GM23248 (cell line): ENCODE measurements around the gene EEF1AKMT2. TPM values are rescaled to one million over a fixed set of nuclear protein-coding genes. Genes with fewer than 3 reads are reported as not detected.
"Not testable (repeated sequence)": the region's sequence is repeated elsewhere in the genome, so short reads cannot be mapped to it uniquely, and the experiment has no call there.

Experiments used
- DNase-seq: peaks from one replicate; pipeline ENCODE4 v3.0.0-alpha.2; 2015
- H2AFZ ChIP-seq: fragments of 200-600 bp; sonication (generic); 2 replicates; pipeline ENCODE4 v1.6.1; 2016; ENCODE audit warnings: antibody characterized with exemption
- H3F3A ChIP-seq: fragments of 200-600 bp; sonication (generic); 2 replicates; pipeline ENCODE4 v1.6.1; 2016; ENCODE audit warnings: mild to moderate bottlenecking, antibody characterized with exemption, mixed run types; ENCODE audit not compliant: insufficient read depth
- H3K27ac ChIP-seq: fragments of 200-600 bp; sonication (generic); 2 replicates; pipeline ENCODE4 v1.5.1; 2016; ENCODE audit warnings: mild to moderate bottlenecking
- H3K27me3 ChIP-seq: fragments of 200-600 bp; sonication (generic); replicated peaks from 2 replicates; pipeline ENCODE4 v1.6.1; 2016; ENCODE audit warnings: mild to moderate bottlenecking; ENCODE audit not compliant: insufficient read depth
- H3K36me3 ChIP-seq: fragments of 200-600 bp; sonication (generic); 2 replicates; pipeline ENCODE4 v1.6.1; 2016; ENCODE audit warnings: low read depth, mild to moderate bottlenecking
- H3K4me1 ChIP-seq: fragments of 200-600 bp; sonication (generic); 2 replicates; pipeline ENCODE4 v1.6.1; 2016; ENCODE audit warnings: mild to moderate bottlenecking; ENCODE audit not compliant: insufficient read depth
- H3K4me2 ChIP-seq: fragments of 200-600 bp; sonication (generic); one replicate; pipeline ENCODE4 v1.6.1; 2016; ENCODE audit warnings: mild to moderate bottlenecking; ENCODE audit not compliant: unreplicated experiment
- H3K4me3 ChIP-seq: fragments of 200-600 bp; sonication (generic); 2 replicates; pipeline ENCODE4 v1.5.1; 2016; ENCODE audit warnings: mild to moderate bottlenecking
- H3K79me2 ChIP-seq: fragments of 200-600 bp; sonication (generic); 2 replicates; pipeline ENCODE4 v1.6.1; 2016; ENCODE audit warnings: mild to moderate bottlenecking; ENCODE audit not compliant: insufficient read depth
- H3K9ac ChIP-seq: fragments of 200-600 bp; sonication (generic); 2 replicates; pipeline ENCODE4 v1.6.1; 2016; ENCODE audit warnings: mild to moderate bottlenecking
- H3K9me2 ChIP-seq: fragments of 200-600 bp; sonication (generic); 2 replicates; pipeline ENCODE4 v1.6.1; 2016; ENCODE audit warnings: mixed run types, mild to moderate bottlenecking, moderate library complexity; ENCODE audit not compliant: insufficient read depth
- H3K9me3 ChIP-seq: fragments of 200-600 bp; sonication (generic); one replicate; pipeline ENCODE4 v1.6.1; 2017; ENCODE audit warnings: low read depth
- H4K20me1 ChIP-seq: fragments of 200-600 bp; sonication (generic); 2 replicates; pipeline ENCODE4 v1.6.0; 2016; ENCODE audit not compliant: insufficient read depth
- EZH2 ChIP-seq: fragments of 200-600 bp; sonication (generic); IDR thresholded peaks from 2 replicates; pipeline ENCODE4 v1.6.1; 2018; ENCODE audit warnings: antibody characterized with exemption, mild to moderate bottlenecking; ENCODE audit not compliant: insufficient read depth, poor library complexity, severe bottlenecking
- EZH2phosphoT487 ChIP-seq: fragments of 200-600 bp; sonication (generic); IDR thresholded peaks from 2 replicates; pipeline ENCODE4 v1.6.1; 2018; ENCODE audit warnings: antibody characterized with exemption, moderate library complexity, mild to moderate bottlenecking, low read depth; ENCODE audit not compliant: insufficient read depth
- WGBS, 2 experiments: methylation state at CpG; one replicate each; pipeline ENCODE4 v1.1.6; 2015 to 2017; ENCODE audit warnings: low lambda C conversion rate in 2 of 2, low coverage in 1 of 2; ENCODE audit errors: missing lambda C conversion rate in 2 of 2; 5-methylcytosine and 5-hydroxymethylcytosine counted together
- in situ Hi-C: fragments of 300-500 bp; cut with MboI; formaldehyde crosslinking; loops from 2 replicates; pipeline ENCODE4 v1.15.0; 2020
- polyA plus RNA-seq: library from polyadenylated mRNA; unstranded; fragments of >200 nt; fragmentation: Nextera tagmentation; extraction: Ambion mirVana; gene quantifications from 2 replicates; pipeline ENCODE4 v1.2.1, GENCODE V29; 2016
- total RNA-seq: library from RNA; depleted of rRNA; stranded (reverse); fragments of >200 nt; shearing (Covaris generic); gene quantifications from 2 replicates; pipeline ENCODE4 v1.2.3, GENCODE V29; 2014

EEF1AKMT2 gene
- total and polyA plus RNA-seq, 2 experiments from 2014 or later, result 24.0 to 27.4 TPM

DNA sequence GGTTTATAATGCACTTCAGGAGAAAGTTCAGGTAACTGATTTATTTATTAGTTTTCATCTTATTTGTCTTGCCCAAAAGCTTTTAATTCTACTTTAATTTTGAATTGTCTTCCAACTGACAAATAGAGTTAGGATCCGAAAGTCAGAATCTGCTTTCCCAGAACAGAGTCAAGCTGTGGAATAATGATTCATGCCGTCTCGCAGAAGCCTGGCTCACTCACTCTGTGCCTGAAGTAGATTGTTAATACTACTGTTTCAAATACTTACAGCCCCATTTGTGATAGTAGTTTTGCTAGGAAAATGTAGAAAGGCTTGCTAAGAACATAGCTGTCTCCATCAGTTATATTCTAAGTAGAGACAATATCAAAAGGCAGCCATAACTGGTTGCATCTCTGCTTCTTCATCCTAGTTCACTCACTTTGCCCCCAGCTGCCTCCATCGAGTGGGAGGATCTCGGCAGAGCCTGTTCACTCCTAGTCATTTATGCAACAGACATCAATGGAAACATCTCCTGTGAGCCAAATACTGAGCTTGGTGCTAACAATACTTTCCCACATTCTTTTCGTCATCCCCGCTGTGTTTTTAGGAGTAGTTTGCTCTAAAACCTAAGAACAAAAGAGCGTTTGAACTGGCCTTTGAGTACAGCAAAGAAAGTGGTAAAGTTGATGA is 37.9 kb upstream of the EEF1AKMT2 start:
- H2AFZ ChIP-seq, result no peak overlapping the region
- peaks cover 46% of the 10 kb centered on the region for H3K36me3 ChIP-seq
- no peak overlapping the region for H3K4me2 ChIP-seq
- no peak for DNase-seq
- H3F3A ChIP-seq, result no peaks in the 10 kb centered on the region
- no peaks in the 10 kb centered on the region for H3K9me2 ChIP-seq
- H3K4me1 ChIP-seq, result no peaks in the 10 kb centered on the region
- in situ Hi-C loops, result no loop called here
- no peak for TF ChIP-seq EZH2
- TF ChIP-seq EZH2phosphoT487, result no peak
- no peaks in the 10 kb centered on the region for H3K79me2 ChIP-seq
- H3K9ac ChIP-seq, result no peak overlapping the region
- no peak overlapping the region for H3K4me3 ChIP-seq
- H3K27me3 ChIP-seq, result no peaks in the 10 kb centered on the region
- H4K20me1 ChIP-seq, result 0 out of 2 replicates have a peak, but pooled peaks cover 6% of the 10 kb centered on the region
- 95 to 98% methylated on average over 8 of the region's 8 CpGs for WGBS, 2 experiments
- H3K27ac ChIP-seq, result no peak overlapping the region
- H3K9me3 ChIP-seq, result no peaks in the 10 kb centered on the region

GRCh38 chr10:124827474-124827873 is 35.8 kb upstream of the EEF1AKMT2 start:
- no peak overlapping the region for H3K9ac ChIP-seq
- H3K9me2 ChIP-seq, result no peaks in the 10 kb centered on the region
- H3K4me2 ChIP-seq, result no peak overlapping the region
- no peaks in the 10 kb centered on the region for H3F3A ChIP-seq
- peaks cover 42% of the 10 kb centered on the region for H3K36me3 ChIP-seq
- DNase-seq, result peak; percentile 61
- no peak overlapping the region for H3K4me3 ChIP-seq
- in situ Hi-C loops, result no loop called here
- H3K27ac ChIP-seq, result no peak overlapping the region
- 0 out of 2 replicates have a peak, but pooled peaks cover 6% of the 10 kb centered on the region for H4K20me1 ChIP-seq
- 64 to 66% methylated on average over 3 of the region's 3 CpGs for WGBS, 2 experiments
- H3K79me2 ChIP-seq, result no peaks in the 10 kb centered on the region
- no peaks in the 10 kb centered on the region for H3K9me3 ChIP-seq
- no peak for TF ChIP-seq EZH2
- TF ChIP-seq EZH2phosphoT487, result no peak
- H3K27me3 ChIP-seq, result no peaks in the 10 kb centered on the region
- H2AFZ ChIP-seq, result no peak overlapping the region
- no peaks in the 10 kb centered on the region for H3K4me1 ChIP-seq

DNA sequence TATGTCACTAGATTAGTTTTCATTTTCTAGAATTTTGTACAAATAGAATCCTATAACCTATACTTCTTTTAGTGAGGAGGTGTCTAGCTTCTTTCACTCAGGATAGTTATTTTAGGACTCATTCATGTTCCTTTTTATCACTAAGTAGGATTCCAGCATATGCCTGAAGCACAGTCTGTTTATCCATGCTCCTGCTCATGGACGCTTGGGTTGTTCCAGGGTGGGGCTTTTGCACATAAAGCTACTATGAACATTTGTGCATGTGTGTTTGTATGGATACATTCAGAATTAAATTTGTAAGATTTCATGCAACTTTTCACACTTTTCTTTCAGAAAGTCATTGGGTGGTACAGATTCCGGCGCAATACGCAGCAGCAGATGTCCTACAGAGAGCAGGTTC is 34.6 kb upstream of the EEF1AKMT2 start:
- Histone ChIP-seq H3K4me3 (no peak overlapping the region), H3K9me3 (no peaks in the 10 kb centered on the region), H3F3A (no peaks in the 10 kb centered on the region), H3K27ac (no peak overlapping the region), H3K36me3 (peaks cover 36% of the 10 kb centered on the region), H3K4me1 (no peaks in the 10 kb centered on the region), H2AFZ (no peak overlapping the region), H3K4me2 (no peak overlapping the region), H3K79me2 (no peaks in the 10 kb centered on the region), H4K20me1 (0 out of 2 replicates have a peak, but pooled peaks cover 6% of the 10 kb centered on the region), H3K9ac (no peak overlapping the region), H3K27me3 (no peaks in the 10 kb centered on the region), H3K9me2 (no peaks in the 10 kb centered on the region)
- TF ChIP-seq EZH2, result no peak
- TF ChIP-seq EZH2phosphoT487, result no peak
- in situ Hi-C loops, result no loop called here
- 88 to 93% methylated on average over 4 of the region's 4 CpGs for WGBS, 2 experiments
- no peak for DNase-seq

DNA sequence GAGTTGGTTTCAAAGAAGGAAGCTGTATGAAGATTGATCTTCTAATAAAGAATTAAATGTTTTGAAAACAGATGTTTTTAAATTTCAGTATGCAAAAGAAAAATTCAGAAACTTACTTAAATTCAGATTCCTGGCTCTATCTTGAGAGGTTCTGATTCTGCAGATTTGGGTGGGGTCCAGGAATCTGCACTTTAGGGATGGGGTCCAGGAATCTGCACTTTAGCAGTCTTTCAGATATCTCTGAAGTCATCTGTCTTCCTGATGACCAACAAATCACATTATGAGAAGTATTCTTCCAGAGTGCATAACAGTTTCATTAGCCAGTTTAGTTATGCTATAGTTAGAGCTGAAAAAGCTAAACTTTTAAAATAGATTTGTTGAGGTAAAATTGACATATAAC is 34.0 kb upstream of the EEF1AKMT2 start:
- Histone ChIP-seq H3F3A (no peaks in the 10 kb centered on the region), H3K79me2 (no peaks in the 10 kb centered on the region), H3K4me3 (no peak overlapping the region), H3K4me2 (no peak overlapping the region), H3K27ac (no peak overlapping the region), H3K9me2 (no peaks in the 10 kb centered on the region), H2AFZ (no peak overlapping the region), H4K20me1 (0 out of 2 replicates have a peak, but pooled peaks cover 6% of the 10 kb centered on the region), H3K9ac (no peak overlapping the region), H3K4me1 (no peaks in the 10 kb centered on the region), H3K36me3 (peaks cover 30% of the 10 kb centered on the region), H3K9me3 (no peaks in the 10 kb centered on the region), H3K27me3 (no peaks in the 10 kb centered on the region)
- in situ Hi-C loops, result no loop called here
- no peak for DNase-seq
- no peak for TF ChIP-seq EZH2phosphoT487
- no peak for TF ChIP-seq EZH2

DNA sequence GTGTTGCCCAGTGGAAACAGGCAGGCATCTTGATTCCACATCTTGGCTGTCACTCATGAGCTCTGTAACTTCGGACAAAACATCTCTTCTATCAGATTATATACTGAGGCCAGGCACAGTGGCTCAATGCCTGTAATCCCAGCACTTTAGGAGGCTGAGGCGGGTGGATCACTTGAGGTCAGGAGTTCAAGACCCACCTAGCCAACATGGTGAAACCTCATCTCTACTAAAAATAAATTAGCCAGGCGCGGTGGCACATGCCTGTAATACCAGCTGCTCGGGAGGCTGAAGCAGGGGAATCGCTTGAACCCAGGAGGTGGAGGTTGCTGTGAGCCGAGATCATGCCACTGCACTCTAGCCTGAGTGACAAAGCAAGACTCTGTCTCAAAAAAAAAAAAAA is 33.2 kb upstream of the EEF1AKMT2 start:
- H3K4me2 ChIP-seq, H3K9me2 ChIP-seq, H2AFZ ChIP-seq, H3K27ac ChIP-seq, H3K4me1 ChIP-seq, H4K20me1 ChIP-seq, DNase-seq, H3K9ac ChIP-seq, H3F3A ChIP-seq, H3K27me3 ChIP-seq, H3K79me2 ChIP-seq, H3K4me3 ChIP-seq, in situ Hi-C loops, H3K9me3 ChIP-seq: not testable (repeated sequence)
- H3K36me3 ChIP-seq, result peaks cover 28% of the 10 kb centered on the region
- WGBS, 2 experiments, result 97 to 100% methylated on average over 7 of the region's 7 CpGs
